GM23338 (cell line): ENCODE data around the gene DTNA.

Experiments used
- CREB1 ChIP-seq: fragments of 250-450 bp; sonication (Bioruptor Pico); IDR thresholded peaks from 2 replicates; pipeline ENCODE4 v1.5.0; 2020; ENCODE audit warnings: low read depth, mild to moderate bottlenecking, moderate library complexity
- CTCF ChIP-seq, 2 experiments: fragments of 200-600 bp in 1 of 2; sonication (generic) in 1 of 2; conservative IDR thresholded peaks; 2 replicates each; pipeline versions ENCODE4 v1.5.1 to v1.6.1; 2016 to 2017; ENCODE audit warnings: antibody characterized with exemption in 2 of 2, low read depth in 2 of 2, mild to moderate bottlenecking in 2 of 2, moderate library complexity in 1 of 2
- ETS1 ChIP-seq: IDR thresholded peaks from 2 replicates; pipeline ENCODE4 v1.6.1; 2016; ENCODE audit warnings: antibody characterized with exemption
- EZH2 ChIP-seq: fragments of 200-600 bp; sonication (generic); IDR thresholded peaks from one replicate; pipeline ENCODE4 v1.8.0; 2017; ENCODE audit warnings: antibody characterized with exemption, mild to moderate bottlenecking, low read depth; ENCODE audit not compliant: unreplicated experiment
- EZH2phosphoT487 ChIP-seq: fragments of 200-600 bp; sonication (generic); IDR thresholded peaks from one replicate; pipeline ENCODE4 v1.8.1; 2018; ENCODE audit warnings: antibody characterized with exemption; ENCODE audit not compliant: unreplicated experiment
- JUNB ChIP-seq: IDR thresholded peaks from one replicate; pipeline ENCODE4 v1.6.1; 2016; ENCODE audit warnings: antibody characterized with exemption; ENCODE audit not compliant: unreplicated experiment
- NANOG ChIP-seq: IDR thresholded peaks from 2 replicates; pipeline ENCODE4 v1.6.1; 2016; ENCODE audit warnings: antibody characterized with exemption, borderline replicate concordance
- POLR2AphosphoS5 ChIP-seq: IDR thresholded peaks from 2 replicates; pipeline ENCODE4 v1.6.1; 2016; ENCODE audit warnings: antibody characterized with exemption, low read depth
- REST ChIP-seq: IDR thresholded peaks from one replicate; pipeline ENCODE4 v1.6.1; 2018; ENCODE audit warnings: antibody characterized with exemption; ENCODE audit not compliant: unreplicated experiment
- STAT1 ChIP-seq: IDR thresholded peaks from one replicate; pipeline ENCODE4 v1.6.1; 2016; ENCODE audit warnings: antibody characterized with exemption; ENCODE audit not compliant: unreplicated experiment
- ZNF331 ChIP-seq: fragments of 250-450 bp; sonication (Bioruptor Pico); IDR thresholded peaks from 2 replicates; pipeline ENCODE4 v1.5.0; 2020; ENCODE audit warnings: low read depth, mild to moderate bottlenecking, moderate library complexity

GRCh38 chr18:34704823-34705222, 5.3 kb upstream of the DTNA start:
- TF ChIP-seq REST (no peak), CTCF (conservative IDR thresholded peaks at IDR 0.05; ENCODE audit: low read depth in 2 of 2) (no peak), ETS1 (no peak), EZH2 (no peak), STAT1 (no peak), JUNB (no peak), CREB1 (CRISPR knock-in tag) (no peak), EZH2phosphoT487 (no peak), POLR2AphosphoS5 (no peak), NANOG (no peak), ZNF331 (CRISPR knock-in tag) (no peak)
